ENCODE results near the gene EMP3. TPM values are rescaled to one million over a fixed set of nuclear protein-coding genes. Genes with fewer than 3 reads are reported as not detected.
"Not testable (repeated sequence)": the region's sequence is repeated elsewhere in the genome, so short reads cannot be mapped to it uniquely, and the experiment has no call there.

EMP3 gene, protein sequence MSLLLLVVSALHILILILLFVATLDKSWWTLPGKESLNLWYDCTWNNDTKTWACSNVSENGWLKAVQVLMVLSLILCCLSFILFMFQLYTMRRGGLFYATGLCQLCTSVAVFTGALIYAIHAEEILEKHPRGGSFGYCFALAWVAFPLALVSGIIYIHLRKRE
- polyA plus RNA-seq (ENCODE audit: low read depth in 6 of 6) = 100 to 1,000 TPM; 305 to 450 (median 425) TPM

DNA sequence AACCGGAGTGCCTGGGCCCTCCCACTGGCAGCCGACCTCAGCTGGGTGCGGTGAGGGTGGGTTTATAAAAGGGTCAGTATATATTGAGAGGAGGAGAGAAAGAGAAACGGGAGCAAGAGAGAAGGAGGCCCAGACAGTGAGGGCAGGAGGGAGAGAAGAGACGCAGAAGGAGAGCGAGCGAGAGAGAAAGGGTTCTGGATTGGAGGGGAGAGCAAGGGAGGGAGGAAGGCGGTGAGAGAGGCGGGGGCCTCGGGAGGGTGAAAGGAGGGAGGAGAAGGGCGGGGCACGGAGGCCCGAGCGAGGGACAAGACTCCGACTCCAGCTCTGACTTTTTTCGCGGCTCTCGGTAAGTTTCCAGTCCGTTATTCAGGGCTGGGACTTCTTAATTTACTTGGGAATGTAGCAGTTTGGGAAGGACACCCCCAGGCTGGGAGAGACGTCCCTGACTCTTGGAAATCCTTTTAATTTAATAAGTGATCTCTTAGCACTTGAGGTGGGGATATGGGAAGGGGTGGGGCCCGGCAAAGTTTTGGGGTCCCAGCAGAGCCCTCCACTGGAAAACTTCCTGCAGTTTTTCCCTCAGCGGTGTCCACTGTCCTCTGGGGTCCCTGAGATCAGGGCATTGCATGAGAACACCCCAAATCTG is at the start of gene EMP3:
TSS of gene EMP3 (plus strand) at position 288 of the 646 bp plus-strand sequence. CDS start 1,293 bp downstream, outside the sequence.
- H3K36me3 Mint-ChIP-seq = peaks cover 0 to 20% of the 10 kb centered on the region in 2 donors

DNA sequence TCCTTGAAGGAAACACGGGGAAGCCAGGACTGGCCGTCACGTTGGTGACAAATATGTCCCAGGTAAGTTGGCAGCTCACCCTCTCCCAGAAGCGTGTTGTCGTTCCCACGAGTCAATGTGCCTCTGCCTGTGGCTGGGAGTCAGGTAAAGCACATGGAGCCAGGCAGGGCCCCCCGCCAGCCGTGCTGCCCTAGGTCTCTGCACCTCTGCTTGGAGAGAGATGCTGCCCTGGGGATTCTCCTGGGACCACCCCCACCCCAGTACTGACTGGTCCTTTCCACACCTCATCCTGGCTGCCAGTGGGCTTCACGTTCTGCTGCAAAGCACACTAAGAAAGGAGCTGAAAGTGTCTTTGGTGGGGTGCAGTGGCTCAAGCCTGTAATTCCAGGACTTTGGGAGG is 45.6 kb upstream of the EMP3 start:
- no peaks in the 10 kb centered on the region for H3K9me3 Mint-ChIP-seq
- H3K4me3 Mint-ChIP-seq = no peak overlapping the region
- ATAC-seq (ENCODE audit: low read depth in 2 of 2) (no peak), DNase-seq (no peak)
- H3K27me3 Mint-ChIP-seq = no peaks in the 10 kb centered on the region
- no peaks in the 10 kb centered on the region for H3K4me1 Mint-ChIP-seq
- H3K36me3 Mint-ChIP-seq = no peaks in the 10 kb centered on the region
- H3K27ac Mint-ChIP-seq = no peak overlapping the region

More for the DNA sequence above, at the start of gene EMP3:
- H3K4me1 Mint-ChIP-seq = peaks cover 73 to 97% (median 88%) of the 10 kb centered on the region in 3 donors
- no peaks in the 10 kb centered on the region for H3K27me3 Mint-ChIP-seq
- H3K9me3 Mint-ChIP-seq = peaks cover 0 to 5% (median 0%) of the 10 kb centered on the region in 7 donors
- peak within 1 kb of the TSS; percentile 95 to 100 (median 98) for H3K27ac Mint-ChIP-seq
- ATAC-seq (ENCODE audit: low read depth in 2 of 2) = peak; percentile 15 to 22
- peak; percentile 83 for DNase-seq
- H3K4me3 Mint-ChIP-seq = peak within 1 kb of the TSS; percentile 89 to 100 (median 96)

DNA sequence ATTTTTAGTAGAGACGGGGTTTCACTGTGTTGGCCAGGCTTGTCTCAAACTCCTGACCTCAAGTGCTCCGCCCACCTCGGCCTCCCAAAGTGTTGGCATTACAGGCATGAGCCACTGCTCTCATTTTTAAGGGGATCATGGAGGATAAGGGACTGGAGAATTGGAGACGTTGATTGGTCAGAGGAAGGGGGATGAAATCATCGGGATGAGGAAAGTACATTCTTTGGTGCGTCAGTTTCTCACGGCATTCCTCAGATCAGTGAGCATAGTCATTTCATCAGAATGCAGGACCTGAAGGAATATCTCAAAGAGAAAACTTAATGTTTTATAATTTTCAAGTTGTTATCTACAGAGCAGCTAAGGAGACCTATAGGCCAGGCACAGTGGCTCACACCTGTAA is 41.4 kb upstream of the EMP3 start:
- DNase-seq = no peak
- Mint-ChIP-seq H3K4me3 (no peak overlapping the region), H3K9me3 (peaks cover 0 to 8% (median 5%) of the 10 kb centered on the region in 7 donors), H3K36me3 (peaks cover 12 to 15% of the 10 kb centered on the region in 2 donors), H3K27ac (no peak overlapping the region), H3K27me3 (no peaks in the 10 kb centered on the region), H3K4me1 (no peaks in the 10 kb centered on the region)
- no peak for ATAC-seq (ENCODE audit: low read depth in 2 of 2)

DNA sequence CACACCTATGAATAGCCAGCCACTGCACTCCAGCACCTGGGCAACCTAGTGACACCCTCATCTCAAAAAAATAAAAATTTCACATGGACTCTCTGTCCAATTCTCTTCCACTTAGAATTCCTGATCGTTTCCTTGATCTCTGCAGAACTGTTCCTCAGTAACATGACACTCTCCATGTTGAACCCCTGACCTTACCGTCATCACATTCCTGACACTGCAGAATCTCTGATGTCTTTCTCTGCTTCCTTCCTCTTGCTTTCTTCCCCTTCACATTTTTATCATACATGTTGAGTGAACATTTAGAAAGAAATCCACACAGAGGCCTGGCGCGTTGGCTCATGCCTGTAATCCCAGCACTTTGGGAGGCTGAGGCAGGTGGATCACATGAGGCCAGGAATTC is 40.5 kb upstream of the EMP3 start:
- DNase-seq (no peak), ATAC-seq (ENCODE audit: low read depth in 2 of 2) (no peak)
- Mint-ChIP-seq H3K4me3 (no peak overlapping the region), H3K4me1 (no peaks in the 10 kb centered on the region), H3K36me3 (peaks cover 12 to 15% of the 10 kb centered on the region in 2 donors), H3K27ac (no peak overlapping the region), H3K9me3 (peaks cover 0 to 10% (median 5%) of the 10 kb centered on the region in 7 donors), H3K27me3 (no peaks in the 10 kb centered on the region)

DNA sequence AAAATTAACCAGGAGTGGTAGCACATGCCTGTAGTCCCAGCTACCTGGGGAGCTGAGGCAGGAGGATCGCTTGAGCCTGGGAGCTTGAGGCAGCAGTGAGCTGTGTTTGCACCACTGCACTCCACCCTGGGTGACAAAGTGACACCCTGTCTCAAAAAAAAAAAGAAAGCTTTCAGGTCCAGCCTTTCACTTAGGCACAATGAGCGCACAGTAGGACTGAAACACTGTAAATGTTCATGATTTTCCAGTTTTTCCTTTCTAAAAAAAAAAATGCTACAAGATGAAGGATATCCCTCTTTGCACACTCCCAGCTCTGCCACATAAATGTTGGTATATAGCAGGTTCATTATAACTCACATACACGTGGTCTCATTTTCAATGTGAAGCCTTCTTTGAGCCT is 37.6 kb upstream of the EMP3 start:
- Mint-ChIP-seq H3K9me3 (peaks cover 0 to 10% (median 5%) of the 10 kb centered on the region in 7 donors), H3K4me3 (no peak overlapping the region), H3K27me3 (no peaks in the 10 kb centered on the region), H3K4me1 (peaks cover 5 to 12% (median 9%) of the 10 kb centered on the region in 3 donors), H3K27ac (no peak overlapping the region), H3K36me3 (peaks cover 12 to 15% of the 10 kb centered on the region in 2 donors)
- DNase-seq (no peak), ATAC-seq (ENCODE audit: low read depth in 2 of 2) (no peak)

DNA sequence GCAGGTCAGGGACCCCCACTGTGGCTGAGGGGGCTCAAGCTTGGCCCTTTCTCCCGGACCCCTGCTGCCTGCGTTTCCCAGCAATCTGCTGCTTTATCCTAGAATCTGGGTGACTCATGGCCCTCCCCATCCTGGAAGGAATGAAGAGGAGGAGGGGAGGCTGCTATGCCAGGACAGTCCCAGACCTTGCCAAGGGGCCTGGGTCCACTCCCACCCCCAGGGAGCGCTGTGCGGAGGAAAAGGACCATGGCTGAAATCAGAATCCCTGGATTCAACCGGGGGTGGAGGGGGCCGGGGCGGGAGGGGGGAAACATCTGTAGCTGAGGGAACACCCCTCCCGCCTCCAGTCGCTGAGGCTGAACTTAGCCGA is 35.0 kb upstream of the EMP3 start:
- H3K27me3 Mint-ChIP-seq = peaks cover 0 to 2% (median 0%) of the 10 kb centered on the region in 3 donors
- no peak for DNase-seq
- peaks cover 0 to 10% (median 5%) of the 10 kb centered on the region in 7 donors for H3K9me3 Mint-ChIP-seq
- no peak for ATAC-seq (ENCODE audit: low read depth in 2 of 2)
- peak overlapping the region in 3 of 8 donors; percentile 42 to 90 (median 73) for H3K4me3 Mint-ChIP-seq
- H3K4me1 Mint-ChIP-seq = peaks cover 5 to 12% (median 9%) of the 10 kb centered on the region in 3 donors
- H3K27ac Mint-ChIP-seq = no peak overlapping the region
- H3K36me3 Mint-ChIP-seq = peaks cover 12 to 15% of the 10 kb centered on the region in 2 donors

DNA sequence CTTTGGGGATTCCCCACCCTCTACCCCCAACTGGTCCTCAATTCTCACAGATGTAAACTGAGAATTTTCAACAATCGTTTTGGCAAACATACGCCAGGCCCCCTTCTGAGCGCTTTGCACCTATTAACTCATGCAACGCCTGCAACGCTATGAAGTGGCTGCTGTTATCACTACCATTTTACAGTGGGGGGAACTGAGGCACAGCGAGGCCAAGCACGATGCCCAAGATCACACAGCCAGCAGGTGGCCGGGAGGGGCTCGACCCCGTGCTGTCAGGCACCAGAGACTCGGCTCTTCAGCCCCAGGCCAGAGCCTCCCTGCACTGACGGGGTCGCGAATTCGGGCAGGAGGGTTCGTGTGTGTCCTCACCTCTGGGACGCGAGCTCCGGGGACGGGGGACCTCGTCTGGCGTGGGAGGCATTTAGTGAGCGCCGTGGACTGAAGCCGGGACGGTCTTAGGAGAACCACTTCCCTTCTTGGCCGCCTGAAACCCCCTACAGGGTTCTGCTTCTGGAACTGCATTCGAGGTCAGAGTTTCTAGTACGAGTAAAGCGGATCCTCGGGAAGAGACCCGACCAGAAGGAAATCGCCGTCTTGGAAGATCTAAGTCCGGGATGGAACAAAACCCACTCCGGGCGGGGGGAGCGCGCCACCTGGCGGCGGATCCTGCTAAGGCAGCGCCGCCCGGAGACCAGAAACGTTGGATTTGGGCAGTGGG is 34.4 kb upstream of the EMP3 start:
- H3K4me3 Mint-ChIP-seq = peak overlapping the region; percentile 44 to 91 (median 86)
- peaks cover 0 to 8% (median 5%) of the 10 kb centered on the region in 7 donors for H3K9me3 Mint-ChIP-seq
- H3K27ac Mint-ChIP-seq = peak overlapping the region in 3 of 6 donors; percentile 54 to 79 (median 68)
- peaks cover 0 to 7% (median 0%) of the 10 kb centered on the region in 3 donors for H3K27me3 Mint-ChIP-seq
- DNase-seq = peak; percentile 53
- H3K4me1 Mint-ChIP-seq = peaks cover 5 to 12% (median 9%) of the 10 kb centered on the region in 3 donors
- ATAC-seq (ENCODE audit: low read depth in 2 of 2) = peak; percentile 76 to 84
- peaks cover 10% of the 10 kb centered on the region in 2 donors for H3K36me3 Mint-ChIP-seq

DNA sequence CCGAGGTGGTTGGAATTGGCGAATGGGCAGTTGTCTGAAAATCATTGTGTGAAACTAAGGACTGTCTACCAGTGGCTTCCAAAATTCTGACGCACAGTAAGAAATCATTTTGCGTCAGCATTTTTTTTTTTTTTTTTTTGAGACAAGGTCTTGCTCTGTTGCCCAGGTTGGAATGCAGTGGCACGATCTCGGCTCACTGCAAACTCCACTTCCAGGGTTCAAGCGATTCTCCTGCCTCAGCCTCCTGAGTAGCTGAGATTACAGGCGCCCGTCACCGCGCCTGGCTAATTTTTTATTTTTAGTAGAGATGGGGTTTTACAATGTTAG is 33.9 kb upstream of the EMP3 start:
- Mint-ChIP-seq H3K4me3 (peak overlapping the region; percentile 44 to 91 (median 86)), H3K4me1 (peaks cover 6 to 12% (median 9%) of the 10 kb centered on the region in 3 donors), H3K27me3 (peaks cover 0 to 11% (median 4%) of the 10 kb centered on the region in 3 donors), H3K27ac (peak overlapping the region in 3 of 6 donors; percentile 54 to 79 (median 68))
- not testable (repeated sequence) for H3K36me3 Mint-ChIP-seq; DNase-seq; ATAC-seq (ENCODE audit: low read depth in 2 of 2); H3K9me3 Mint-ChIP-seq

DNA sequence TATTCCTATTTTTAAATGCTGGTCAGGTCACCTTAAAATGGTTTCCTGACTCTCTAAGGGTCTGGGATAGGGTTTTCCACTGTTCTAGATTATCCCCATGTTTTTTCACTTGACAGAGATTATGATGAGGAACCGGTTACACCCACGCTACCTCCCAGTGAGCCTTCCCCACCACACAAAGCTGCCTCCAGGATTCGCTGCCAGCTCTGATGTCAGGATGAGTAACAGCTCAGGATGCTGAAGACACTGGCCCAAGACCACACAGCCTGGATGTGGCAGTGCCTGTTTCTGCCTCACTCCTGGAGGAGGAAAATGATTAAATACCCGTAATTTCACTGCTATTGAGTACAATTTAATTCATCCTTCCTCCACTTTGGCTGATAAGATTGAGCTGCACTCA is 32.6 kb upstream of the EMP3 start:
- no peak overlapping the region for H3K27ac Mint-ChIP-seq
- peaks cover 0 to 15% (median 10%) of the 10 kb centered on the region in 3 donors for H3K27me3 Mint-ChIP-seq
- H3K4me3 Mint-ChIP-seq = peak overlapping the region in 2 of 8 donors; percentile 35 to 69
- H3K4me1 Mint-ChIP-seq = peaks cover 9 to 12% (median 9%) of the 10 kb centered on the region in 3 donors
- H3K9me3 Mint-ChIP-seq = peaks cover 0 to 1% (median 0%) of the 10 kb centered on the region in 7 donors
- DNase-seq = no peak
- no peak for ATAC-seq (ENCODE audit: low read depth in 2 of 2)
- no peaks in the 10 kb centered on the region for H3K36me3 Mint-ChIP-seq

DNA sequence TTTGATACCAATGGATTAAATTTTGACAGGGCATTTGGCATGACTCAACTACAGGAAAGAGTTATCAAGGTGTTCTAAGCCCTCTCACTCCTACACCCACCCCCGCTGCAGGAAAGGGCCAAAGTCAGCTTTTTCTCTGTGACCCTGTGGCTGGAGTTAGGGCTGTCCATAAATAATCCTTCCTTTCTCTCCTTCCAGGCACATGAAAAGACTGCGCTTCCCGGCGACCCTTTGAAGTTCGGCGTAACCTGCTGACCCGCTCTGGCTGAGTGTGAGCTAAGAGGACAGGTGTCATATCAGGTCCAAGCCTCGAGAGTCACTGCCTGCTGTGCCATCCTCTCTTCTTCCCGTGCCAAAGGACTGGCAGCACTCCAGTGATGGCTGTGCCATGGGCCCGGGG is 29.9 kb upstream of the EMP3 start:
- H3K27me3 Mint-ChIP-seq = peaks cover 1 to 23% (median 10%) of the 10 kb centered on the region in 3 donors
- H3K27ac Mint-ChIP-seq = no peak overlapping the region
- no peak for DNase-seq

DNA sequence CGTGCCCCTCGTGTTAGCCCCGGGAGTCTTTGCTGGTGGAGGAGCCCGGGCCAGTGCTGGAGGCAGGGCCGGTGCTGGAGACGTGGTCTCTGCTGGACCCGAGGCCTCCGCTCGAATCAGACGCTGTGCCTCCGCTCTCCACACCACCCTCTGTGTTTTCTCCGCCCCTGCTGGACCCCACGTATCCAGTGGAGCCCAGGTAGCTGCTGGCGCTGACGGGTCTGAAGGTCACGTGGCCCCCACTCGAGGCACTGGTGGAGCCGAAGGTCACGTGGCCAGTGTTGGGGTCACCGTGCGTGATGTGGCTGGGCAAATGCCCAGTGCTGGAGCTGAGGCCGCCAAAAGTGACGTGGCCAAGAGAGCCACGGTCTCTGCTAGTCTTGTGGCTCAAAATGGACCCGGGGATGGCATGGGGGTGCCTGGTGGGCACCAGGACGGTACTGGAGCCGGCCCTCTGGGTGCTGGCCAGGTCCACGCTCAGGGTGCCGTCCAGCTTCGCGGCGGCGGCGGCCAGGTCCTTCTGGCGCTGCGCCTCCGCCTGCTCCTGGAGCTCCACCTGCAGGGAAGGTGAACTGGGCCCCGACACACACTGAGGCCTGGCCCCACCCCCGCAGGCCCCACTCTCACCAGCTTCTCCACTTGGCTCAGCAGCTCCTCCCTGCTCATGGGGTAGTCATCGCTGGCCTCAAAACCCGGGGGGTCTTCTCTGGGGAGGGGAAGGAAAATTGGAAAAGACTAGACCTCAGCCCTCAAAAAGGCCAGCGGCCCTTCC is 28.2 kb upstream of the EMP3 start:
- peaks cover 0 to 4% (median 0%) of the 10 kb centered on the region in 3 donors for H3K4me1 Mint-ChIP-seq

More for the DNA sequence above, 29.9 kb upstream of the EMP3 start:
- H3K4me1 Mint-ChIP-seq = peaks cover 9 to 12% (median 9%) of the 10 kb centered on the region in 3 donors
- no peaks in the 10 kb centered on the region for H3K9me3 Mint-ChIP-seq
- H3K4me3 Mint-ChIP-seq = no peak overlapping the region
- no peaks in the 10 kb centered on the region for H3K36me3 Mint-ChIP-seq
- ATAC-seq (ENCODE audit: low read depth in 2 of 2) = no peak

DNA sequence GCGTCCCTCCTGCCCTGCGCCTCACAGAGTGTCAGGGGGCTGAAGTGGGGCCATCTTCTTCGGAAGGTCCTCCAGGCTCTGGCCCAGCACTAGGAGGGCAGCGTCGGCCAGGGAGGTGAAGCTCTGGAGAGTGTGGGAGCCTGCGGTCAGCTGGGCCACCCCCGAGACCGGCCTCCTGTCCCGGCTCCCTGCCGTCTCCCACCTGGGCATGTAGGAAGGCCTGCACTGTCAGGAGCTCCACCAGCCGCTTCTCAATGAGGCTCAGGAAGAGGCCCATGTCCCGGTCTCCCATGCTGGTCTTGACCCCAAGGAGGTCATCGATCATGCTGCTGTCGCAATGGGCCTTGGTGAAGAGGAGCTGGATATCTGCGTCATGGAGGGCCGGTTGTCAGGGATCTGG is 27.4 kb upstream of the EMP3 start:
- no peak overlapping the region for H3K27ac Mint-ChIP-seq
- no peaks in the 10 kb centered on the region for H3K36me3 Mint-ChIP-seq
- no peak for ATAC-seq (ENCODE audit: low read depth in 2 of 2)
- H3K9me3 Mint-ChIP-seq = no peaks in the 10 kb centered on the region
- H3K4me1 Mint-ChIP-seq = peaks cover 0 to 4% (median 0%) of the 10 kb centered on the region in 3 donors
- no peak overlapping the region for H3K4me3 Mint-ChIP-seq
- DNase-seq = no peak
- peaks cover 4 to 28% (median 10%) of the 10 kb centered on the region in 3 donors for H3K27me3 Mint-ChIP-seq

More for the DNA sequence above, 28.2 kb upstream of the EMP3 start:
- H3K27ac Mint-ChIP-seq = no peak overlapping the region
- ATAC-seq (ENCODE audit: low read depth in 2 of 2) (no peak), DNase-seq (no peak)
- peaks cover 4 to 28% (median 10%) of the 10 kb centered on the region in 3 donors for H3K27me3 Mint-ChIP-seq
- H3K4me3 Mint-ChIP-seq = no peak overlapping the region
- H3K36me3 Mint-ChIP-seq = no peaks in the 10 kb centered on the region
- H3K9me3 Mint-ChIP-seq = no peaks in the 10 kb centered on the region
